WTC11 (cell line): Measurements from ENCODE around the gene TEX44. TPM values are rescaled to one million over a fixed set of nuclear protein-coding genes. Genes with fewer than 3 reads are reported as not detected.
A peak's percentile ranks its signal among the peaks of the same experiment; 100 is the strongest.
"Not testable (repeated sequence)": the region's sequence is repeated elsewhere in the genome, so short reads cannot be mapped to it uniquely, and the experiment has no call there.

Source experiments
- ATAC-seq: fragments of 200-7000 bp; cut with Tn5 transposase; 2 replicates; pipeline ENCODE4 v1.10.0; 2021; ENCODE audit warnings: mild to moderate bottlenecking, moderate library complexity
- CTCF ChIA-PET: fragments of 300-600 bp; sonication (Branson Sonifier 250); formaldehyde crosslinking; loops from one replicate; lab custom pipeline; 2021; ENCODE audit warnings: antibody characterized with exemption; lab: Charles Lee
- POLR2A ChIA-PET: fragments of 350-600 bp; sonication (Branson Sonifier 250); formaldehyde crosslinking; loops from one replicate; lab custom pipeline; 2021; ENCODE audit warnings: antibody characterized with exemption; lab: Charles Lee
- DNase-seq: peaks from one replicate; pipeline ENCODE4 v3.0.0; 2021; ENCODE audit warnings: low spot score
- H3K27ac Mint-ChIP-seq: 2 replicates; pipeline ENCODE4 v1.8.0; 2021; ENCODE audit warnings: mixed read lengths
- H3K27me3 Mint-ChIP-seq: 2 replicates; pipeline ENCODE4 v1.8.0; 2021; ENCODE audit warnings: low read depth, mild to moderate bottlenecking, moderate library complexity, mixed read lengths
- H3K36me3 Mint-ChIP-seq: 2 replicates; pipeline ENCODE4 v1.8.0; 2021; ENCODE audit warnings: mixed read lengths
- H3K4me1 Mint-ChIP-seq: 2 replicates; pipeline ENCODE4 v1.8.0; 2022; ENCODE audit warnings: mixed read lengths
- H3K4me3 Mint-ChIP-seq: 2 replicates; pipeline ENCODE4 v1.8.0; 2021; ENCODE audit warnings: mild to moderate bottlenecking, moderate library complexity, mixed read lengths
- H3K9me3 Mint-ChIP-seq: 2 replicates; pipeline ENCODE4 v1.8.0; 2021; ENCODE audit warnings: mixed read lengths
- ATF1 ChIP-seq: sonication (generic); formaldehyde crosslinking; IDR thresholded peaks from 2 replicates; pipeline ENCODE4 v1.8.1; 2023; ENCODE audit warnings: mild to moderate bottlenecking, moderate library complexity, missing genetic modification reagents
- CBFB ChIP-seq: sonication (generic); formaldehyde crosslinking; IDR thresholded peaks from 2 replicates; pipeline ENCODE4 v1.8.1; 2022; ENCODE audit warnings: mild to moderate bottlenecking, low read depth, missing genetic modification reagents
- ELF4 ChIP-seq: sonication (generic); formaldehyde crosslinking; IDR thresholded peaks from 2 replicates; pipeline ENCODE4 v1.8.1; 2022; ENCODE audit warnings: low read depth, mild to moderate bottlenecking, moderate library complexity, missing genetic modification reagents
- ESRRA ChIP-seq: sonication (generic); formaldehyde crosslinking; IDR thresholded peaks from 2 replicates; pipeline ENCODE4 v1.8.1; 2022; ENCODE audit warnings: mild to moderate bottlenecking, missing genetic modification reagents, borderline replicate concordance
- ETV6 ChIP-seq: sonication (generic); formaldehyde crosslinking; IDR thresholded peaks from 2 replicates; pipeline ENCODE4 v1.8.1; 2022; ENCODE audit warnings: mild to moderate bottlenecking, missing genetic modification reagents
- HMGA2 ChIP-seq: fragments of 250-450 bp; sonication (Bioruptor Pico); IDR thresholded peaks from 2 replicates; pipeline ENCODE4 v1.4.0; 2021; ENCODE audit warnings: mild to moderate bottlenecking, moderate library complexity
- IRF2 ChIP-seq: sonication (generic); formaldehyde crosslinking; IDR thresholded peaks from 2 replicates; pipeline ENCODE4 v1.8.0; 2022; ENCODE audit warnings: low read depth, missing genetic modification reagents, borderline replicate concordance
- KAT7 ChIP-seq: sonication (generic); formaldehyde crosslinking; IDR thresholded peaks from 2 replicates; pipeline ENCODE4 v1.8.1; 2023; ENCODE audit warnings: missing genetic modification reagents, mild to moderate bottlenecking, borderline replicate concordance
- NR3C1 ChIP-seq: sonication (generic); formaldehyde crosslinking; conservative IDR thresholded peaks from 2 replicates; pipeline ENCODE4 v1.8.1; 2023; ENCODE audit warnings: low read depth, mild to moderate bottlenecking, missing genetic modification reagents
- RORB ChIP-seq: fragments of 250-450 bp; sonication (Bioruptor Pico); IDR thresholded peaks from 2 replicates; pipeline ENCODE4 v1.9.0; 2021; ENCODE audit warnings: mild to moderate bottlenecking
- SMAD3 ChIP-seq: sonication (generic); formaldehyde crosslinking; IDR thresholded peaks from 2 replicates; pipeline ENCODE4 v1.8.0; 2022; ENCODE audit warnings: missing genetic modification reagents, mild to moderate bottlenecking, borderline replicate concordance
- SMAD4 ChIP-seq: sonication (generic); formaldehyde crosslinking; IDR thresholded peaks from 2 replicates; pipeline ENCODE4 v1.8.0; 2022; ENCODE audit warnings: mild to moderate bottlenecking, missing genetic modification reagents
- TEAD1 ChIP-seq: sonication (generic); formaldehyde crosslinking; IDR thresholded peaks from 2 replicates; pipeline ENCODE4 v1.8.0; 2022; ENCODE audit warnings: mild to moderate bottlenecking, missing genetic modification reagents
- ZNF121 ChIP-seq: sonication (generic); formaldehyde crosslinking; IDR thresholded peaks from 2 replicates; pipeline ENCODE4 v1.8.0; 2023; ENCODE audit warnings: missing genetic modification reagents
- ZNF317 ChIP-seq: sonication (generic); formaldehyde crosslinking; IDR thresholded peaks from 2 replicates; pipeline ENCODE4 v1.8.1; 2023; ENCODE audit warnings: low read depth, mild to moderate bottlenecking, moderate library complexity, missing genetic modification reagents, borderline replicate concordance
- ZNF396 ChIP-seq: fragments of 250-450 bp; sonication (Bioruptor Pico); IDR thresholded peaks from 2 replicates; pipeline ENCODE4 v1.8.0; 2021; ENCODE audit warnings: mild to moderate bottlenecking, moderate library complexity, borderline replicate concordance
- total RNA-seq: library from RNA; stranded (reverse); gene quantifications from 3 replicates; pipeline ENCODE4 v1.2.3, GENCODE V29; 2021
- TF ChIP-seq, protein P1 (sequence below): fragments of 200-600 bp; IDR thresholded peaks from 2 replicates; pipeline ENCODE4 v1.8.0; 2022; ENCODE audit warnings: antibody characterized with exemption
- TF ChIP-seq, protein P2 (sequence below): sonication (generic); formaldehyde crosslinking; IDR thresholded peaks from 2 replicates; pipeline ENCODE4 v1.8.1; 2022; ENCODE audit warnings: missing genetic modification reagents, borderline replicate concordance
- TF ChIP-seq, protein P3 (sequence below): fragments of 250-450 bp; sonication (Bioruptor Pico); IDR thresholded peaks from 2 replicates; pipeline ENCODE4 v1.9.0; 2021; ENCODE audit warnings: mild to moderate bottlenecking, borderline replicate concordance
- TF ChIP-seq, protein P4 (sequence below): fragments of 250-450 bp; sonication (Bioruptor Pico); IDR thresholded peaks from 2 replicates; pipeline ENCODE4 v1.8.0; 2021; ENCODE audit warnings: mild to moderate bottlenecking

TEX44 gene
- total RNA-seq, 1 experiment from 2014 or later, result not detected

DNA sequence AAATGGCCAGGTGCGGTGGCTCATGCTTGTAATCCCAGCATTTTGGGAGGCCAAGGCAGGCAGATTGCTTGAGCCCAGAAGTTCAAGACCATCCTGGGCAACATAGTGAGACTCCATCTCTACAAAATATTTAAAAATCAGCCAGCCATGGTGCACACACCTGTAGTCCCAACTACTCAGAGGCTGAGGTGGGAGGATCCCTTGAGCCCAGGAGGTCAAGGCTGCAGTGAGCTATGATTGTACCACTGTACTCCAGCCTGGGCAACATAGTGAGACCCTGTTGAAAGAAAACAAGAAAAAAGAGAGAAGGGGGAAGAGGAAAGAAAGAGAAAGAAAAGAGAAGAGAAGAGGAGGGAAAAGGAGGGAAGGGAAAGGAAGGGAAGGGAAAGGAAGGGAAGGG, 4.9 kb upstream of the TEX44 start:
- H3K4me1 Mint-ChIP-seq, result peaks cover 15% of the 10 kb centered on the region
- POLR2A ChIA-PET, DNase-seq, H3K27ac Mint-ChIP-seq, H3K4me3 Mint-ChIP-seq, ATAC-seq, H3K9me3 Mint-ChIP-seq, H3K36me3 Mint-ChIP-seq, H3K27me3 Mint-ChIP-seq: not testable (repeated sequence)
- CTCF ChIA-PET, result interaction anchor here (0.6 to 6.0 kb wide), 2 partner anchors 13 to 19 kb away, joined by 4 to 32 read pairs; no protein-coding TSS in a partner anchor
- TF ChIP-seq ZNF121 (CRISPR knock-in tag), result peak; percentile 65
- TF ChIP-seq, all 79 proteins: peak for 1; not testable (repeated sequence) for 78

DNA sequence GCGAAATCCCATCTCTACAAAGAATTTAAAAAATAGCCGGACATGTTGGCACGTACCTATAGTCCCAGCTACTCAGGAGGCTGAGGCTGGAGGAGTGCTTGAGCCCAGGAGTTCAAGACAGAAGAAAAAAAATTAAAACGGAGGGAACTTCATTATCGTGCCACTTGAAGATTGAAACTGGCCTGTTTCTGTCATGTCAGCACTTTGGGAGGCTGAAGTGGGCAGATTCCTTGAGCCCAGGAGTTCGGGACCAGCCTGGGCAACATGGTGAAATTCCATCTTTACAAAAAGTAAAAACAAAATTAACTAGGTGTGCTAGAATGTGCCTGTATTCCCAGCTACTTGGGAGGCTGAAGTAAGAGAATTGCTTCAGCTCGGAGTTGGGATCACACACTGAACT, 3.0 kb upstream of the TEX44 start:
- Mint-ChIP-seq H3K27me3 (no peaks in the 10 kb centered on the region; the same call in 1 of the 2 replicates), H3K27ac (no peak overlapping the region), H3K36me3 (no peaks in the 10 kb centered on the region), H3K9me3 (no peaks in the 10 kb centered on the region), H3K4me1 (peaks cover 8% of the 10 kb centered on the region), H3K4me3 (no peak overlapping the region)
- DNase-seq (no peak), ATAC-seq (no peak)
- CTCF ChIA-PET, result interaction anchor here (0.7 to 6.0 kb wide), 5 partner anchors 9 to 72 kb away, joined by 3 to 32 read pairs (median 4); partner anchors contain the start of gene NMUR1
- TF ChIP-seq CBFB (CRISPR knock-in tag), result no peak
- TF ChIP-seq ZNF121 (CRISPR knock-in tag), result no peak
- TF ChIP-seq ETV6 (CRISPR knock-in tag), result no peak
- TF ChIP-seq ZNF396 (CRISPR knock-in tag), result no peak
- POLR2A ChIA-PET, result no interaction called here

DNA sequence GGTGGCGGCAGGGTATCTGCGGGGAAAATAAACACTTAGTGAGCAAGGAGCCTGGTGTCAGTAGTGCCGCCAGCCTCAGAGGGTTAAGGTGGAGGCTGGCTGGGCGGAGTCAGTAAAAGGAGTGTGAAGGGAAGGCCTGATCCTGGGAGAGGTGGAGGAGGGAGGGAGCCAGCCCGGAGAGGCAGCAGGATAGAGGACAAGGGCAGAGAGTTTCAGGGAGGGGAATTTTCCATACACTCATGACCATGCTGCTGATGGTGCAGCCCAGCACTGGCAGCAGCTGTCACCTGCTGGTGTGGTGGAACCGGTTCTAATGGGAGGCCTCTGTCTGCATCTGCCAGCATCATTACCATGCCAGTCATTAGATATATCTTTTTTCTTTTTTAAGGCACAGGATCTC, 2.0 kb upstream of the TEX44 start:
- POLR2A ChIA-PET, result no interaction called here
- no peak overlapping the region for H3K4me3 Mint-ChIP-seq
- ATAC-seq, result peak; percentile 83
- no peaks in the 10 kb centered on the region for H3K9me3 Mint-ChIP-seq
- CTCF ChIA-PET, result interaction anchor here (0.7 to 6.0 kb wide), 5 partner anchors 8 to 180 kb away, joined by 3 to 32 read pairs (median 3); partner anchors contain the start of gene NMUR1
- no peaks in the 10 kb centered on the region for H3K36me3 Mint-ChIP-seq
- H3K4me1 Mint-ChIP-seq, result peaks cover 8% of the 10 kb centered on the region
- H3K27ac Mint-ChIP-seq, result no peak overlapping the region
- H3K27me3 Mint-ChIP-seq, result no peaks in the 10 kb centered on the region; the same call in 1 of the 2 replicates
- no peak for TF ChIP-seq SMAD3 (CRISPR knock-in tag)
- TF ChIP-seq KAT7 (CRISPR knock-in tag), result no peak
- TF ChIP-seq, protein P1, sequence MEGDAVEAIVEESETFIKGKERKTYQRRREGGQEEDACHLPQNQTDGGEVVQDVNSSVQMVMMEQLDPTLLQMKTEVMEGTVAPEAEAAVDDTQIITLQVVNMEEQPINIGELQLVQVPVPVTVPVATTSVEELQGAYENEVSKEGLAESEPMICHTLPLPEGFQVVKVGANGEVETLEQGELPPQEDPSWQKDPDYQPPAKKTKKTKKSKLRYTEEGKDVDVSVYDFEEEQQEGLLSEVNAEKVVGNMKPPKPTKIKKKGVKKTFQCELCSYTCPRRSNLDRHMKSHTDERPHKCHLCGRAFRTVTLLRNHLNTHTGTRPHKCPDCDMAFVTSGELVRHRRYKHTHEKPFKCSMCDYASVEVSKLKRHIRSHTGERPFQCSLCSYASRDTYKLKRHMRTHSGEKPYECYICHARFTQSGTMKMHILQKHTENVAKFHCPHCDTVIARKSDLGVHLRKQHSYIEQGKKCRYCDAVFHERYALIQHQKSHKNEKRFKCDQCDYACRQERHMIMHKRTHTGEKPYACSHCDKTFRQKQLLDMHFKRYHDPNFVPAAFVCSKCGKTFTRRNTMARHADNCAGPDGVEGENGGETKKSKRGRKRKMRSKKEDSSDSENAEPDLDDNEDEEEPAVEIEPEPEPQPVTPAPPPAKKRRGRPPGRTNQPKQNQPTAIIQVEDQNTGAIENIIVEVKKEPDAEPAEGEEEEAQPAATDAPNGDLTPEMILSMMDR, result no peak
- no peak for DNase-seq

DNA sequence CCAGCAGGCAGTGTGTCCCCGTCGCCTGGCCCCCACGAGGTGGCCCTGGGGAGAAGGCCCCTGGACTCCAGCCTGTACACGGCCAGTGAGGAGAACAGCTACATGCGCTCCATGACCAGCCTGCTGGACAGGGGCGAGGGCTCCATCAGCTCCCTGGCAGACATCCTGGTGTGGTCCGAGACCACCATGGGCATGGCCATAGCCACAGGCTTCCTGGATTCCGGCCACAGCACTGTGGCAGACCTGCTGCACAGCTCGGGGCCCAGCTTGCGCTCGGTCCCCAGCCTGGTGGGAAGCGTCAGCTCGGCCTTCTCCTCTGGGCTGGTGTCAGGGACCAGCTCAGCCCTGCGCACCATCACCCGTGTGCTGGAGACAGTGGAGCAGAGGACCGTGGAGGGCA, 1.0 kb downstream of the TEX44 start:
- H3K4me1 Mint-ChIP-seq, result peaks cover 8% of the 10 kb centered on the region
- H3K27ac Mint-ChIP-seq, result no peak overlapping the region
- no peak for ATAC-seq
- H3K36me3 Mint-ChIP-seq, result no peaks in the 10 kb centered on the region
- H3K4me3 Mint-ChIP-seq, result no peak overlapping the region
- H3K27me3 Mint-ChIP-seq, result no peaks in the 10 kb centered on the region; the same call in 1 of the 2 replicates
- ChIA-PET POLR2A (no interaction called here), CTCF (interaction anchor here (0.5 to 6.0 kb wide), 4 partner anchors 7 to 52 kb away, joined by 7 to 32 read pairs (median 8); no protein-coding TSS in a partner anchor)
- no peak for DNase-seq
- H3K9me3 Mint-ChIP-seq, result no peaks in the 10 kb centered on the region
- no peak for TF ChIP-seq ZNF317 (CRISPR knock-in tag)
- TF ChIP-seq NR3C1 (CRISPR knock-in tag), result no peak
- no peak for TF ChIP-seq RORB (CRISPR knock-in tag)
- no peak for TF ChIP-seq IRF2 (CRISPR knock-in tag)
- TF ChIP-seq ELF4 (CRISPR knock-in tag), result no peak
- TF ChIP-seq, protein P2, sequence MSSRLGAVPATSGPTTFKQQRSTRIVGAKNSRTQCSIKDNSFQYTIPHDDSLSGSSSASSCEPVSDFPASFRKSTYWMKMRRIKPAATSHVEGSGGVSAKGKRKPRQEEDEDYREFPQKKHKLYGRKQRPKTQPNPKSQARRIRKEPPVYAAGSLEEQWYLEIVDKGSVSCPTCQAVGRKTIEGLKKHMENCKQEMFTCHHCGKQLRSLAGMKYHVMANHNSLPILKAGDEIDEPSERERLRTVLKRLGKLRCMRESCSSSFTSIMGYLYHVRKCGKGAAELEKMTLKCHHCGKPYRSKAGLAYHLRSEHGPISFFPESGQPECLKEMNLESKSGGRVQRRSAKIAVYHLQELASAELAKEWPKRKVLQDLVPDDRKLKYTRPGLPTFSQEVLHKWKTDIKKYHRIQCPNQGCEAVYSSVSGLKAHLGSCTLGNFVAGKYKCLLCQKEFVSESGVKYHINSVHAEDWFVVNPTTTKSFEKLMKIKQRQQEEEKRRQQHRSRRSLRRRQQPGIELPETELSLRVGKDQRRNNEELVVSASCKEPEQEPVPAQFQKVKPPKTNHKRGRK, result no peak
- TF ChIP-seq ATF1 (CRISPR knock-in tag), result no peak
- TF ChIP-seq, protein P3, sequence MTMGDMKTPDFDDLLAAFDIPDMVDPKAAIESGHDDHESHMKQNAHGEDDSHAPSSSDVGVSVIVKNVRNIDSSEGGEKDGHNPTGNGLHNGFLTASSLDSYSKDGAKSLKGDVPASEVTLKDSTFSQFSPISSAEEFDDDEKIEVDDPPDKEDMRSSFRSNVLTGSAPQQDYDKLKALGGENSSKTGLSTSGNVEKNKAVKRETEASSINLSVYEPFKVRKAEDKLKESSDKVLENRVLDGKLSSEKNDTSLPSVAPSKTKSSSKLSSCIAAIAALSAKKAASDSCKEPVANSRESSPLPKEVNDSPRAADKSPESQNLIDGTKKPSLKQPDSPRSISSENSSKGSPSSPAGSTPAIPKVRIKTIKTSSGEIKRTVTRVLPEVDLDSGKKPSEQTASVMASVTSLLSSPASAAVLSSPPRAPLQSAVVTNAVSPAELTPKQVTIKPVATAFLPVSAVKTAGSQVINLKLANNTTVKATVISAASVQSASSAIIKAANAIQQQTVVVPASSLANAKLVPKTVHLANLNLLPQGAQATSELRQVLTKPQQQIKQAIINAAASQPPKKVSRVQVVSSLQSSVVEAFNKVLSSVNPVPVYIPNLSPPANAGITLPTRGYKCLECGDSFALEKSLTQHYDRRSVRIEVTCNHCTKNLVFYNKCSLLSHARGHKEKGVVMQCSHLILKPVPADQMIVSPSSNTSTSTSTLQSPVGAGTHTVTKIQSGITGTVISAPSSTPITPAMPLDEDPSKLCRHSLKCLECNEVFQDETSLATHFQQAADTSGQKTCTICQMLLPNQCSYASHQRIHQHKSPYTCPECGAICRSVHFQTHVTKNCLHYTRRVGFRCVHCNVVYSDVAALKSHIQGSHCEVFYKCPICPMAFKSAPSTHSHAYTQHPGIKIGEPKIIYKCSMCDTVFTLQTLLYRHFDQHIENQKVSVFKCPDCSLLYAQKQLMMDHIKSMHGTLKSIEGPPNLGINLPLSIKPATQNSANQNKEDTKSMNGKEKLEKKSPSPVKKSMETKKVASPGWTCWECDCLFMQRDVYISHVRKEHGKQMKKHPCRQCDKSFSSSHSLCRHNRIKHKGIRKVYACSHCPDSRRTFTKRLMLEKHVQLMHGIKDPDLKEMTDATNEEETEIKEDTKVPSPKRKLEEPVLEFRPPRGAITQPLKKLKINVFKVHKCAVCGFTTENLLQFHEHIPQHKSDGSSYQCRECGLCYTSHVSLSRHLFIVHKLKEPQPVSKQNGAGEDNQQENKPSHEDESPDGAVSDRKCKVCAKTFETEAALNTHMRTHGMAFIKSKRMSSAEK (CRISPR knock-in tag), result no peak
- TF ChIP-seq ESRRA (CRISPR knock-in tag), result no peak
- no peak for TF ChIP-seq SMAD4
- TF ChIP-seq HMGA2, result no peak
- TF ChIP-seq TEAD1 (CRISPR knock-in tag), result no peak
- TF ChIP-seq, protein P4, sequence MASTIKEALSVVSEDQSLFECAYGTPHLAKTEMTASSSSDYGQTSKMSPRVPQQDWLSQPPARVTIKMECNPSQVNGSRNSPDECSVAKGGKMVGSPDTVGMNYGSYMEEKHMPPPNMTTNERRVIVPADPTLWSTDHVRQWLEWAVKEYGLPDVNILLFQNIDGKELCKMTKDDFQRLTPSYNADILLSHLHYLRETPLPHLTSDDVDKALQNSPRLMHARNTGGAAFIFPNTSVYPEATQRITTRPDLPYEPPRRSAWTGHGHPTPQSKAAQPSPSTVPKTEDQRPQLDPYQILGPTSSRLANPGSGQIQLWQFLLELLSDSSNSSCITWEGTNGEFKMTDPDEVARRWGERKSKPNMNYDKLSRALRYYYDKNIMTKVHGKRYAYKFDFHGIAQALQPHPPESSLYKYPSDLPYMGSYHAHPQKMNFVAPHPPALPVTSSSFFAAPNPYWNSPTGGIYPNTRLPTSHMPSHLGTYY, result no peak
